Lung (tissue), 12 donors: ENCODE measurements around the gene PER2. TPM values are rescaled to one million over a fixed set of nuclear protein-coding genes. Genes with fewer than 3 reads are reported as not detected.

ENCODE experiments used
- ATAC-seq: fragments of 200-7000 bp; cut with Tn5 transposase; one replicate; pipeline ENCODE4 v1.9.1; 2020; ENCODE audit warnings: moderate number of reproducible peaks; ENCODE audit not compliant: insufficient read depth, low FRiP score
- DNase-seq, 3 donors: peaks; one replicate each; pipeline ENCODE4 v3.0.0-alpha.2; 2013 to 2017
- H3K27ac ChIP-seq, 2 donors: one replicate each; pipeline ENCODE4 v1.5.1; 2013; ENCODE audit warnings: mild to moderate bottlenecking in 2 of 2, moderate library complexity in 2 of 2, control low read depth in 1 of 2, inconsistent platforms in 1 of 2, low read depth in 1 of 2, low read length in 1 of 2
- H3K27me3 ChIP-seq, 3 donors: one replicate each; pipeline ENCODE4 v1.5.1; 2013; ENCODE audit warnings: low read length in 2 of 3; ENCODE audit not compliant: control insufficient read depth in 3 of 3, insufficient read depth in 3 of 3
- H3K36me3 ChIP-seq, 4 donors: one replicate each; pipeline ENCODE4 v1.5.1; 2013; ENCODE audit warnings: low read length in 4 of 4, mild to moderate bottlenecking in 1 of 4, moderate library complexity in 1 of 4; ENCODE audit not compliant: control insufficient read depth in 4 of 4, insufficient read depth in 4 of 4
- H3K4me1 ChIP-seq, 5 donors: one replicate each; pipeline ENCODE4 v1.5.1; 2013; ENCODE audit warnings: low read length in 5 of 5, mild to moderate bottlenecking in 2 of 5, moderate library complexity in 1 of 5; ENCODE audit not compliant: control insufficient read depth in 5 of 5, insufficient read depth in 5 of 5
- H3K4me3 ChIP-seq: one replicate; pipeline ENCODE4 v1.5.1; 2013; ENCODE audit warnings: mild to moderate bottlenecking, control low read depth, moderate library complexity
- H3K9ac ChIP-seq, 2 donors: one replicate each; pipeline ENCODE4 v1.5.1; 2013; ENCODE audit warnings: low read length in 2 of 2, control low read depth in 1 of 2; ENCODE audit not compliant: insufficient read depth in 1 of 2
- H3K9me3 ChIP-seq, 4 donors: one replicate each; pipeline ENCODE4 v1.5.1; 2013; ENCODE audit warnings: low read length in 3 of 4, mild to moderate bottlenecking in 1 of 4, moderate library complexity in 1 of 4; ENCODE audit not compliant: control insufficient read depth in 4 of 4, insufficient read depth in 3 of 4
- WGBS, 2 donors: extraction: QIAGEN DNeasy Blood & Tissue Kit; methylation state at CpG; one replicate each; pipeline ENCODE4 v1.1.7; 2013; 5-methylcytosine and 5-hydroxymethylcytosine counted together
- polyA plus RNA-seq, 2 donors: library from polyadenylated mRNA; stranded (reverse); fragments of 200-250 nt; gene quantifications; one replicate each; pipeline ENCODE4 v1.2.1, GENCODE V29; 2013
- total RNA-seq, 2 donors: library from RNA; depleted of rRNA in 1 of 2; stranded (reverse); fragments of >200 nt in 1 of 2; gene quantifications; one replicate each; pipeline ENCODE4 v1.2.1, GENCODE V29; 2014 to 2021
- TF ChIP-seq, protein P1 (sequence below): IDR thresholded peaks from 2 replicates; pipeline ENCODE4 v1.5.1; 2012; ENCODE audit warnings: mild to moderate bottlenecking; ENCODE audit errors: control extremely low read depth, extremely low read depth
- donor health status: control.
- donor health status: control.
- donor health status: Bipolar disorder and iron deficiency.
- donor health status: healthy.
- donor health status: DM: yes; HTN: yes; CAD: no.

PER2 gene
- total and polyA plus RNA-seq, 4 donors, result 4.1 to 27.1 (median 10.5) TPM

DNA sequence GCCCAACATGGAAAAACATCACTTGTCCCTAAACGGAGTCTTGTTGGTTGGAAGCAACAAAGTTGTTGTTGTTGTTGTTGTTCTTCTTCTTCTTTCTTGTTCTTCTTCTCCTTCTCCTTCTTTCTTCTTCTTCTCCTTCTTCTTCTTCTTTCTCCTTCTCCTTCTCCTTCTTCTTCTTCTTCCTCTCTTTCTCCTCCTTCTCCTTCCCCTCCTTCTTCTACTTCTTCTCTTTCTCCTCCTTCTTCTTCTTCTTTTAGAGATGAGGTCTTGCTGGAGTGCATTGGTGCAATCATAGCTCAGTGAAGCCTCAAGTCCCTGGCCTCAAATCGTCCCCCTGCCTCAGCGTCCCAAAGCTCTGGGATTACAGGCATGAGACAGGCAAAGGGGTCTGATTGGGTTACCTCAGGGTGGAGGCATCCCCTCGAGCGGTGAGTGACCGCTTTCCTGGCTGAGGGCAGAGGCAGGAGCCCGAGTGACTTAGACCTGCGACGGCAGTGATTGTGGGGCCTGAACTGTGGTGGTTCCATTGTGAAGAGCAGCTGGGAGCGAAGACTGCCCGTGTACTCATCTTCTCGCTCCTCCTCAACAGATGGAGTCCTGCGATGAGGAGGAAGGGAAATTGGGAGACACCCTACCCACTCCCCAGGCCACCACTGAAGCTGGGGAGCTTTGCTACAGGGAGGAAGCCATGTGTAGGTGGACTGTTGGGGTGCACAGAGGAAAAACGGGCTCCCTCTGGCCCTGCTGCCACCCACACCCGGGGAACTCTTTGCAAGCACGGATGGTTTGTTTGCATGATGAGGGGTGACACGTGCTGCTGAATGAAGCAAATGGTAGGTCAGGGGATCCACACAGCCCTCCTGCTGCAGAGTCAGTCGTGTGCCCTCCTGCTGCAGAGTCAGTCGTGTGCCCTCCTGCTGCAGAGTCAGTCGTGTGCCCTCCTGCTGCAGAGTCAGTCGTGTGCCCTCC lies 7.0 kb upstream of the PER2 start:
- H3K4me3 ChIP-seq, result no peak overlapping the region
- DNase-seq (no peak), ATAC-seq (no peak)
- H3K27ac ChIP-seq, result no peak overlapping the region
- no peak overlapping the region for H3K9ac ChIP-seq
- TF ChIP-seq, protein P1, sequence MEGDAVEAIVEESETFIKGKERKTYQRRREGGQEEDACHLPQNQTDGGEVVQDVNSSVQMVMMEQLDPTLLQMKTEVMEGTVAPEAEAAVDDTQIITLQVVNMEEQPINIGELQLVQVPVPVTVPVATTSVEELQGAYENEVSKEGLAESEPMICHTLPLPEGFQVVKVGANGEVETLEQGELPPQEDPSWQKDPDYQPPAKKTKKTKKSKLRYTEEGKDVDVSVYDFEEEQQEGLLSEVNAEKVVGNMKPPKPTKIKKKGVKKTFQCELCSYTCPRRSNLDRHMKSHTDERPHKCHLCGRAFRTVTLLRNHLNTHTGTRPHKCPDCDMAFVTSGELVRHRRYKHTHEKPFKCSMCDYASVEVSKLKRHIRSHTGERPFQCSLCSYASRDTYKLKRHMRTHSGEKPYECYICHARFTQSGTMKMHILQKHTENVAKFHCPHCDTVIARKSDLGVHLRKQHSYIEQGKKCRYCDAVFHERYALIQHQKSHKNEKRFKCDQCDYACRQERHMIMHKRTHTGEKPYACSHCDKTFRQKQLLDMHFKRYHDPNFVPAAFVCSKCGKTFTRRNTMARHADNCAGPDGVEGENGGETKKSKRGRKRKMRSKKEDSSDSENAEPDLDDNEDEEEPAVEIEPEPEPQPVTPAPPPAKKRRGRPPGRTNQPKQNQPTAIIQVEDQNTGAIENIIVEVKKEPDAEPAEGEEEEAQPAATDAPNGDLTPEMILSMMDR, result no peak
- H3K27me3 ChIP-seq, result no peaks in the 10 kb centered on the region
- 75 to 83% methylated on average over 19 to 20 of the region's 21 CpGs for WGBS, 2 donors
- no peaks in the 10 kb centered on the region for H3K36me3 ChIP-seq
- no peaks in the 10 kb centered on the region for H3K9me3 ChIP-seq
- H3K4me1 ChIP-seq, result peaks cover 0 to 7% (median 5%) of the 10 kb centered on the region in 5 donors

DNA sequence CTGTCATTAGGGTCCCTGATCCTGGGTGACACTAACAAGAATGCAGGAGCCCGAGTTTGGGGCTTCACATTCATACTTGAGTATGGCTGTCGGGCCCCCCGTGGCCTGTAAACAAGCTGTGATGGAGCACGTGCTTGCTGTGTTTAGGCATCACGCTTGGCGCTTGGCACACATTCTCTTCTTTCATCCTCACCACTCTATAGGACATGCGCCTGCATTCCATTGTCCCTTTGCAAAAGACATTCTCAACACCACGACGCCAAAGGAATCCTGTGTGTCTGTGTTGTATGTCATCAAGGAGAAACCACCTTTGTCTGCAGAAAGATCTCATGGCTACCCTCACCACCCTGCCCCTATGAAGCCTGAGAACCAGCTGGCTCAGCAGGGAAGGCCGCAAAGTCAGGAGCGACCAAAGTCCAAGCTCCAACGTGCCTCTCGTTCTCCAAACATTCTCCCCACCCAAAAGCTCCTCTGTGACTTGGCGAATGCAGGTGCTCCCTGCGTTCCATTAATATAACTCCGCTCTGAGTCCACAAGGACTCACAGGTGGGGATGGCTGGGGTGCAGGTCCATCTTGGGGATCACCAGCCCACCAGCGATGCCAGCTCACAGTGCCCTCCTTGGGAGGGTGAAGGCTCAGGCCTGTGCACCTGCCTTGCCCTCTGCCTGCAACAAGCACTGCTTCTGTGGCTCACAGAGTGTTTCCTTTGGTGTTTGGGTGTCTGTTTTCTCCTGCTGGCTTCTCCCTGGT lies 6.2 kb upstream of the PER2 start:
- DNase-seq, result no peak
- WGBS, 2 donors, result 86 to 91% methylated on average over 17 of the region's 17 CpGs
- H3K9ac ChIP-seq, result no peak overlapping the region
- ATAC-seq, result no peak
- H3K27ac ChIP-seq, result no peak overlapping the region
- H3K4me3 ChIP-seq, result no peak overlapping the region
- no peaks in the 10 kb centered on the region for H3K36me3 ChIP-seq
- TF ChIP-seq, protein P1, result no peak
- no peaks in the 10 kb centered on the region for H3K27me3 ChIP-seq
- H3K9me3 ChIP-seq, result no peaks in the 10 kb centered on the region
- peaks cover 0 to 9% (median 1%) of the 10 kb centered on the region in 5 donors for H3K4me1 ChIP-seq

DNA sequence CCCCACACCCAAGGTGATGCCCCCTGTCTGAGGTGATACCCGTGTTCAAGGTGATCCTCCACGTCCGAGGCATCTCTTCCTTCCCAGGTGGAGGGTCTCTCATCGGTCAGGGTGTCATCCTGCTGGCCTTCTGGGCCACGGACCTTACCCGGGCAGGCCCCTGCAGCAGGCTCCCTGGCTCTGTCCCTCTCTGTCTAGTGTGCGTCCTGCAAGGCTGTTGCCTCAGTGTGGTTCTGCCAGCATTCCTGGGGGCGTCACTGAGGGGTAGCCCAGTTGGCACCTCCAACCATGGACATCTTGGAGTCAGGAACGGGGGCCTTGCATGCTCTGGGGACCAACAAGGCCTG lies 5.6 kb upstream of the PER2 start:
- H3K27me3 ChIP-seq, result no peaks in the 10 kb centered on the region
- H3K9ac ChIP-seq, result no peak overlapping the region
- peaks cover 0 to 10% (median 4%) of the 10 kb centered on the region in 5 donors for H3K4me1 ChIP-seq
- H3K9me3 ChIP-seq, result no peaks in the 10 kb centered on the region
- TF ChIP-seq, protein P1, result no peak
- H3K27ac ChIP-seq, result no peak overlapping the region
- no peaks in the 10 kb centered on the region for H3K36me3 ChIP-seq
- DNase-seq (no peak), ATAC-seq (no peak)
- no peak overlapping the region for H3K4me3 ChIP-seq
- WGBS, 2 donors, result 89 to 96% methylated on average over 9 of the region's 9 CpGs
